Activated naive CD8-positive, alpha-beta T cell treated with anti-CD3 and anti-CD28 coated beads, Interleukin-2, amount 50 U/mL, for 24 hours (primary cell): ENCODE measurements around the gene KIRREL3.
"Not testable (repeated sequence)": the region's sequence is repeated elsewhere in the genome, so short reads cannot be mapped to it uniquely, and the experiment has no call there.

Source experiments
- ATAC-seq: fragments of 150-1000 bp; cut with Tn5 transposase; one replicate; pipeline ENCODE4 v1.10.0; 2021
- DNase-seq: peaks from one replicate; pipeline ENCODE4 v3.0.0; 2021
- H3K27ac Mint-ChIP-seq: one replicate; pipeline ENCODE4 v1.8.0; 2021; ENCODE audit warnings: mild to moderate bottlenecking, mixed read lengths
- H3K27me3 Mint-ChIP-seq: one replicate; pipeline ENCODE4 v1.8.0; 2021; ENCODE audit warnings: mixed read lengths
- H3K36me3 Mint-ChIP-seq: one replicate; pipeline ENCODE4 v1.8.0; 2021; ENCODE audit warnings: low read depth, mixed read lengths
- H3K4me1 Mint-ChIP-seq: one replicate; pipeline ENCODE4 v1.8.0; 2021; ENCODE audit warnings: mixed read lengths
- H3K4me3 Mint-ChIP-seq: one replicate; pipeline ENCODE4 v1.8.0; 2021; ENCODE audit warnings: mild to moderate bottlenecking, moderate library complexity, mixed read lengths
- H3K9me3 Mint-ChIP-seq: one replicate; pipeline ENCODE4 v1.8.0; 2021; ENCODE audit warnings: mixed read lengths

The KIRREL3 gene

DNA sequence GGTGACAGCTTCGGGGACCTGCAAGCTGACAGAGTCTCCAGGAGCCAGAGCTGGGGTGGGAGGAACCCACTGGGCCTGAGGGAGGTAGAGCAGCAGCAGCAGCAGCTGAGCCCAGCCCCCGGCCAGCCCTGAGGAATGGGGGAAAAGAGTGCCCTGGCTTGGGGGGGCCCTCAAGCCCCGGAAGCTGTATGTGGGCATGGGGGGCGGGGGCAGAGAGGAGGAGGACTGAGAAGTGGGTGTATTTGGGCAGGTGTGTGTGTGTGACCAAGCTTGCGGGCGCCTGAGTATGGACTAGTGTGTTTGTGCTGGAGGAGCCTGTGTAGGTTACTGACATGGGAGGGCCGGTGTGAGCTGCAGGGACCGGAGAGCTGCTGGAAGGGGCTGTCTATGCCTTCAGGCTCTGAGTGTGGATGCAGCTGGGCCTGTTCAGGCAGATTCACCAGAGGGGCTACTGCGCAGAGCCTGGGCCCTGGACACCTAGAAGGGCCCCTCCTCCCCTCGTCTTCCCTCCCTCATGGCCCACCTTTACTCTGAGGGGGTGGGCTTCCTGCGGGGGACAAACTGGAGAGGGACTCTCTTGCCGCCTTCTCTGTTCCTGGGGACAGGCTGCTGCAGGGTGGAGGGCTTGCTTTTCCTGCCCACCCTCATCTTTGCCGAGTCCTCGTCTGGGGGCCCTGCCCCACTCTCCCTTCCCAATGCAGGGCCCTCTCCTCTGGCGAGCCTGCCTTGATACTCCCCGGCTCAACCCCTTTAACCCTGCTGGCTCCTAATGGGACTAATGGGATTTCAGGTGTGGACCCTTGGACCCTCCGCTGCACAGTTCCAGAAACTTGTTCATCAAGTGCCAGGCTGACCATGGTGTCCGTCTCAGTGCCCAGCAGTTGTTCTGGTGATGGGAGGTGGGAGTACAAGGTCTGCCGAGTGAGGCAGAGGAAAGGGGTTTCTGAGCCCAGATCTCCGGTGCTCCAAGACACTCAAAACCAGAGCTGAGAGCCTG, 616.9 kb downstream of the KIRREL3 start:
- H3K4me3 Mint-ChIP-seq, result no peak overlapping the region
- peaks cover 1% of the 10 kb centered on the region for H3K4me1 Mint-ChIP-seq
- H3K27ac Mint-ChIP-seq, result no peak overlapping the region
- H3K36me3 Mint-ChIP-seq, result no peaks in the 10 kb centered on the region
- H3K27me3 Mint-ChIP-seq, result no peaks in the 10 kb centered on the region
- no peak for DNase-seq
- H3K9me3 Mint-ChIP-seq, result no peaks in the 10 kb centered on the region
- no peak for ATAC-seq

DNA sequence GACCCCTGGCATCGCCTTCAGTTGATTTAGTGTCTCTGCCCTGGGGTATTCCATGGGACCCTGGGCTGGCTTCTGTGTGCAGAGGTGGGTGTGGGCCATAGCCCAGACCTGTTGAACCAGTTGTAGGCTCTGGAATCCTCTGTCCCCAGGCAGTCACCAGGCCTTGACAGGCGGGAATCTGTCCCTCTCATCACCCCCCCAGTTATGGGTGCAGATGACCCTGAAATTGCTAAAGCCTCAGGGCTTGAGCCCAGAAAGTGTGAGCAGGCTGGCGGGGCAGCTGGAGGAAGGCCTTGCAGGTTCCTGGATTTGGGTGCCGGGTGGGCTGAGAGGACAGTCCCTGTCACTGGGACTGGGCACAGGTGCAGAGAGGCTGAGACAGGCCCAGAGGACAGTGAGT, 617.9 kb downstream of the KIRREL3 start:
- not testable (repeated sequence) for H3K4me3 Mint-ChIP-seq, ATAC-seq, H3K9me3 Mint-ChIP-seq, H3K36me3 Mint-ChIP-seq, H3K27ac Mint-ChIP-seq, H3K27me3 Mint-ChIP-seq, H3K4me1 Mint-ChIP-seq, DNase-seq

DNA sequence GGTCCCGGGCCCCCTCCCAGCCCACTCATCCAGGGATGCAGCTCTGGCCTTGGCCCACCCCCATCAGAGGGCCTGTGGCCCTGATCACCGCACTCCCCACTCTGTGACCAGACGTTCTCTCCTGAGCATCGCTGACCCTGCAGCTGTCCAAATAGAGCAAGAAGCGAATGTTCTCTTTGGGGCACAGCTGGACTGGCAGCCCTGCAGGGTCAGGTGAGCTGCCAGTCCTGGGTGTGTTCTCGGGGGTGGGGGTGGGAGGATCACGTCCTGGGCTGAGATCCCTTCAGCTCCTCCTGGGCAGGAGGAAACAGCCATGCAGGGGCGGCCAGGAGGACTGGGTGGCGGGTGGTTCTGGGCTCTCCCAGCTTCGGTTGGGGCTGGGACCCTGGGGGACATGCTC, 618.6 kb downstream of the KIRREL3 start:
- H3K27ac Mint-ChIP-seq, H3K27me3 Mint-ChIP-seq, H3K4me3 Mint-ChIP-seq, DNase-seq, ATAC-seq, H3K36me3 Mint-ChIP-seq, H3K9me3 Mint-ChIP-seq, H3K4me1 Mint-ChIP-seq: not testable (repeated sequence)

DNA sequence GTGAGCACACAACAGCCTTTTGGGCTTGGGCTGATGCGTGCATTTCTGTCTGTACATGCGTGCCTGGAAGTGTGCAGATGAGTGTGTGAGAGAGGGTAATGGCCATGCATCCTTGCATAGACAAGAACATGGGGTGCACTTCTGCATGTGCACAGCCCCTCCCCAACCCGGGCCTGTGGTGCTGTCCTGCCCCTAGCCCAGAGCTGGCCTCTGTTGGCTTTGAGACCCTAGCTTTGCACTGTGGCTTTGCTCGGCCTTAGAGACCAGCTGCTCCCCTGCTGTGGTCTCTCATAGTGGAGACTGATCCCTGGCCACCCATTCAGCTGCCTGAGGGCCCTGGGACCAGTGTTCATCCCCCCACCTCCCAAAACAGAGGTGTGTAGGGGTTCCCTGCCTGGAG, 619.7 kb downstream of the KIRREL3 start:
- Mint-ChIP-seq H3K27me3 (no peaks in the 10 kb centered on the region), H3K4me1 (no peaks in the 10 kb centered on the region), H3K9me3 (no peaks in the 10 kb centered on the region), H3K4me3 (no peak overlapping the region), H3K27ac (no peak overlapping the region), H3K36me3 (no peaks in the 10 kb centered on the region)
- DNase-seq (no peak), ATAC-seq (no peak)

GRCh38 chr11:126378763-126379162, 621.8 kb downstream of the KIRREL3 start:
- no peak for DNase-seq
- Mint-ChIP-seq H3K4me3 (no peak overlapping the region), H3K27me3 (no peaks in the 10 kb centered on the region), H3K4me1 (no peaks in the 10 kb centered on the region), H3K27ac (no peak overlapping the region), H3K9me3 (no peaks in the 10 kb centered on the region), H3K36me3 (no peaks in the 10 kb centered on the region)
- ATAC-seq, result no peak

- Mint-ChIP-seq H3K4me3 (no peak overlapping the region), H3K27me3 (no peaks in the 10 kb centered on the region), H3K4me1 (no peaks in the 10 kb centered on the region), H3K9me3 (no peaks in the 10 kb centered on the region), H3K27ac (no peak overlapping the region), H3K36me3 (no peaks in the 10 kb centered on the region)
- ATAC-seq, result no peak
- DNase-seq, result no peak
Observed at GRCh38 chr11:126375726-126376125, 624.8 kb downstream of the KIRREL3 start.

DNA sequence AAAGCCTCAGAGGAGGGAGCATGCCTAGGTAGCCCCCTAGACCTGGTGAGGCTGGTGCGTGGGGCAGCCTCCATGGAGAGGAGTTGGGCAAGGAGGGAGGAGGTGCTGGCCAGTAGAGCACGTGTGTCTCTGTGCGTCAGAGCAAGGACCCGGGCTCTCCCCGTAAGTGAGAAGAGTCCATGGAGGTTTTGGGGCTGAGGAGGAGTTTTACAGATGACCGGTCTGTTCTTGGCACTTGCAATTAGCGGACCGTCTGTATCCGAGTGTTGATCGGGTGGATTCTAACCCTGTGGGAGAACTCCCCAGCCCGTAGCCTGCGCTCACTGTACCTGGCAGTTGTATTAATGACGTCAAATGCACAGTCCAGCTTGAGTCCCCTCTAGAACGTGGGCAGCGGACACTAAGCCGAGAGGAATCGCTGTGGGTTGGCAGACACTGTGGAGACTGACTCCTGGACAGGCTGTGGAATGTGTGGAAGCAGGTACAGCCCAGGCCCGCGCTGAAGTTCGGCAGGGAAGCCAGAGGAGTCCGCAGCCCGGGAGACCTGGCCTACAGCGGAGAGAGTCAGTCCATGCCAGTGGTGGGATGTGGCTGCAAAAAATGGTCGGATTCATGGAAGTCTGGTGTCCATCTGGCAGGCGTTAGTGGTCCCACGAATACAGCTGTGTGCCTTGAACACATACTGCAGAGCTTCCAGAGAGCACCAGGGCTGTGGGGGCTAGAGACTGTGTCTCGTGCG, 625.8 kb downstream of the KIRREL3 start:
- DNase-seq, H3K36me3 Mint-ChIP-seq, H3K27me3 Mint-ChIP-seq, H3K9me3 Mint-ChIP-seq, H3K4me1 Mint-ChIP-seq, H3K27ac Mint-ChIP-seq, ATAC-seq, H3K4me3 Mint-ChIP-seq: not testable (repeated sequence)

GRCh38 chr11:126373389-126374066, 627.0 kb downstream of the KIRREL3 start:
- not testable (repeated sequence) for H3K4me1 Mint-ChIP-seq, H3K27me3 Mint-ChIP-seq, H3K27ac Mint-ChIP-seq, H3K9me3 Mint-ChIP-seq, DNase-seq, H3K36me3 Mint-ChIP-seq, ATAC-seq, H3K4me3 Mint-ChIP-seq
